GM18502 (cell line): ENCODE results near the gene SCGB2B2.
"Not testable (repeated sequence)": the region's sequence is repeated elsewhere in the genome, so short reads cannot be mapped to it uniquely, and the experiment has no call there.

ENCODE experiments used
- ATAC-seq: cut with Tn5 transposase; IDR thresholded peaks from one replicate; pipeline ENCODE4 v1.9.1; 2021; ENCODE audit warnings: mild to moderate bottlenecking; ENCODE audit not compliant: unreplicated experiment, poor library complexity

The SCGB2B2 gene

DNA sequence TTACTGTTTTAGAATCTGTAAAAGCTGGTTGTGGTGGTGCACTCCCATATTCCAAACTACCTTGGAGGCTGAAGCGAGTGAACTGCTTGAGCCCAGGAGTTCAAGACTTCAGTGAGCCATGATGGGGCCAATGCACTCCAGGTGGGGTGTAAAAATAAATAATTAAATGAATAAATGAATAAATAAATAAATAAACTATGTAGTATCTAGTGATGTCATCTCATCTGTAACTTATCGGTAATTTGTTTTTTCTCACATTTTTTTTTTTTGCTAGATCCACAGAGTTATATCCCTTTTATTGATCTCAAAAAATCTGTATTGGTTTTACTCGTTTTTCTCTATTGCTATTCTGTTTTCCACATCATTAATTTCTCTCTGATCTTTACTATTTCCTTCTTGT, 5.0 kb downstream of the SCGB2B2 start:
- no peak for ATAC-seq

DNA sequence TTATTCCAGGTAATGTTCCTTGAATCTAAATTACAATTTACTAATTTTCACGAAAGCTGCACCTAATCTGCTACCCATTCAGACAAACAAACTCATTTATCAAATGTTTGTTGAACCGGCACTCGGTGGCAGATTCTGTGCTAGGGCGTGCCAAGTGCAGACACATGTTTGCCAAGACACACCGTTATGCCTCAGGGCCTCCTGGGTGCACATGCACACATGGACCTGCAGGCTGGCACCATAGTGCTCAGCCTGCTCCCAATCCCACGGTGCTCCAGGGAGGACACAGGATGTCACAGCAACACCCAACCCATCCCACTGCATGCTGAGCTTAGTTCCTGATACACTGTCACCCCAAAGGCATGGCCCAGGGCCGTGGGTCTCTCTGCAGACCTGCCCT, 7.7 kb downstream of the SCGB2B2 start:
- ATAC-seq = no peak

DNA sequence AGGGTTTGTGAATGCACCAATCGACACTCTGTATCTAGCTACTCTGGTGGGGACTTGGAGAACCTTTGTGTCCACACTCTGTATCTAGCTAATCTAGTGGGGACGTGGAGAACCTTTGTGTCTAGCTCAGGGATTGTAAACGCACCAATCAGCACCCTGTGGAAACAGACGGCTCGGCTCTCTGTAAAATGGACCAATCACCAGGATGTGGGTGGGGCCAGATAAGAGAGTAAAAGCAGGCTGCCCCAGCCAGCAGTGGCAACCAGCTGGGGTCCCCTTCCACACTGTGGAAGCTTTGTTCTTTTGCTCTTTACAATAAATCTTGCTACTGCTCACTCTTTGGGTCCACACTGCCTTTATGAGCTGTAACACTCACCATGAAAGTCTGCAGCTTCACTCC, 8.3 kb downstream of the SCGB2B2 start:
- ATAC-seq = not testable (repeated sequence)

DNA sequence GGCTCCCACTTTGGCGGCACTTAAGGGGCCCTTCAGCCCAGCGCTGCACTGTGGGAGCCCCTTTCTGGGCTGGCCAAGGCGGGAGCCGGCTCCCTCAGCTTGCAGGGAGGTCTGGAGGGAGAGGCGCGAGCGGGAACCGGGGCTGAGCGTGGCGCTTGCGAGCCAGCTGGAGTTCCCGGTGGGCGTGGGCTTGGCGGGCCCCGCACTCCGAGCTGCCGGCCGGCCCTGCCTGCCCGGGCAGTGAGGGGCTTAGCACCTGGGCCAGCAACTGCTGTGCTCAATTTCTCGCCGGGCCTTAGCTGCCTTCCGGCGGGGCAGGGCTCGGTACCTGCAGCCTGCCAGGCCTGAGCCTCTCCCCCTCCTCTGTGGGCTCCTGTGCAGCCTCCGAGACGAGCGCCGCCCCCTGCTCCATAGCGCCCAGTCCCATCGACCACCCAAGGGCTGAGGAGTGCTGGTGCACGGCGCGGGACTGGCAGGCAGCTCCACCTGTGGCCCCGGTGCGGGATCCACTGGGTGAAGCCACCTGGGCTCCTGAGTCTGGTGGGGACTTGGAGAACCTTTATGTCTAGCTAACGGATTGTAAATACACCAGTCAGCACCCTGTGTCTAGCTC, 8.8 kb downstream of the SCGB2B2 start:
- not testable (repeated sequence) for ATAC-seq

DNA sequence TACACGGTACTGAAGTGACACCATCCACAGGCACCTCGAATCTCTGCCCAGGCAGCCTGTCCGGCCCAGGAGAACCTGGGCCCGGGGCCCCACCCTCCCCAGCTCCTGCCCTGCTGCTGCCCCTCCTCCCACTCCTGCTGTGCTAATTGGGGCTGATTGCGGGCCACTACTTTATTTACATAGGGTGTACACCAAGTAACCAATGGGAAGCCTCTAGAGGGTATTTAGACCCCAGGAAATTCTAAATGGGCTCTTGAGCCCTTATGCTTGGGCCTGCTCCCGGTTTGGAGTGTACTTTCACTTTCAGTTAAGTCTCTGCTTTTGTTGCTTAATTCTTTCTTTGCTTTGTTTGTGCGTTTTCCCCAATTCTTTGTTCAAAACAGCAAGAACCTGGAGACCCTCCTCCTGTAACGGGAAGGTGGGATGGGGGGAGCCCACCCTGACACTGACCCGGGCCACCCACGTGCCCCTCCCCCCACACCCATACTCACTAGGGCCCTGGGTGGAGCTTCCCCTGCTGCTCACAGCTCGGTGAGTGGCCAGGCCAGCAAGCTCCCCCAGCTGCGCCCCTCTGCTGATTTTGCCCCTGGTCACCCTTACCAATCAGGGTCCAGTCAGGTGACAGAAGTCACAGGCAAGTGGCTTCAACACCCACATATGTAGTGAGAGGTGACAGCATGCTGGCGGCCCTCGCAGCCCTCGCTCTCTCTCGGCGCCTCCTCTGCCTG, 9.4 kb downstream of the SCGB2B2 start:
- no peak for ATAC-seq

DNA sequence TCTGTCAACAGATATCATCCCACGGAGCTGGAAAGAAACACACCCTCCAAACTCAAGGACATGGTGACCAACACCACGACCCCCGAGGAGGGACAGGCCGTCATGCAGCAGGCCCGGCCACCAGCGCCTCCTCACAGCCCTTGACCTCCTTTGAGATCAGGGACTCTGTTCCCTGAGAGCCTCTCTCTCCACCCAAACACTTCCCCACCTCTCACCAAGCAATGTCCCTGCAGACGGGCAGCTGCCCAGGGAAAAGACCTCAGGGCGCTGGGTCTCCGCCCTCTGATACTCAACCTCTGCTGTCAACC, 10.0 kb downstream of the SCGB2B2 start:
- ATAC-seq = no peak

DNA sequence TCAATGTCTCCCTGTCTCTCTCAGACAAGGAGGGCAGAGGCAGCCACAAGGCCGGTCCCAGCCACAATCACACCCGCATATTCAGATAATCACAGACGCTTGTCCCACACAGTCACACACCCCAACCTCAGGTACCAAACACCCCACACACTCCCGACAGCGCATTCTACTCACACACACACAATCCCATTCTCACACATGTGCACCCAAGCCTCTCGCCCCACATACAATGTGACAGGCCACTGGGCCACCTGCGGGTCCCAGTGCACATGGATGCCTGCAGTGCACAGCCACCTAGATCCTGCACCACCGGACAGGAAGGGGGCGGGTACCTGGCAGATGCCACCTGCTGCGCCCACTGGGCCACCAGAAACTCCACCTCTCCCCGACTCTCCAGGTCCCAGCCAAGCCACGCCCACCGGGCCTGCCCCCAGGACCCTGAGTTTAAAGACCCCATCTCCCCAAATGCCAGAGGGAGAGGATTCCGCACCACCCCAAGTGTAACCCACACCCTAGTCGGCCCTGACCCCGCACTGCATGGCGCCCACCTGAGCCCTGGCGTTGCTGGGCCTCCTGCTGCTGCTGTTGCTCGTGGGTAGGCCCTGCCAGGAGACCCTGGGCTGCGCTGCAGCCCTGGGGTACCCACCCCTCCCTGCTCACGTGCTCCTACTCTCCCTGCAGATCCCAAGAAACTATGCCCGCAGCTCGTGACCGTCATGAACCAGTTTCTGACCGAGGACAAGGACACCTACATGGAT, 10.6 kb downstream of the SCGB2B2 start:
- no peak for ATAC-seq

DNA sequence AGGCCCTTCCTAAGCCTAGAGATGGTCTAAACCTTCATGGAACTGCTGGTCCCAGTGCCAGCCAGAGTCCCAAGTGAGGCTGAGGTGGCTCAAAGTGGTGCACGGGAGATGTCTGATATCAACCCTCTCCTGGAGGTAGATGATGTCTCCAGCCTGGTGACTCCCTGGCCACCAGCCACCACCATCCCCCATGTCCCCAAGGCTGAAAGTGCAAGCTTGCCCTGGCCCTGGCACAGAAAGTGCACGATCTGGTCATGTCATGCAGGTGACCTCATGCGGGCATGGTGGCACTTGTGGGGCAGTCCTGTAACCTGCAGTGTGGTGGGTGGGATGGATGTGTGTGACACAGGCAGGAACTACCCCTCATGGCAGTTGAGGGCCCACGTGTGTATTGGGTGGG, 11.7 kb downstream of the SCGB2B2 start:
- ATAC-seq = not testable (repeated sequence)

DNA sequence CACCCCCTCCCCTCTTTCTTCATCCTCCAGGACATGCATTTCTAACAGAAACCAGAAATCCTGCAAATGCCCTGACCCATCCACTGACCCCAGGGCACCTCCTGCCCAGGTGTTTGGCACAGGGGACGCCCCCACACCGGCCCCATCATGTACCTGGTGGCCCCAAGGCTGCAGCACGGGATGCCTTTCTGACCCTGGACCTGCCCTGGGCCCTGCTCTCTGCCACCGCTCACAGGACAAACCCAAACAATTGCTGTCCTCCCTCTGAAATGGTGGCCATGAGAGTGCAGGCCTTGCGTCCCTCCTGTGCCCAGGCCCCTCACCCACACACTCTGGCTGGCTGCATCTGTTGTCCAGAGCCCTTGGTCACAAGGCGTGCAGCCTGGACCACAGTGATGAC, 12.1 kb downstream of the SCGB2B2 start:
- ATAC-seq = no peak

DNA sequence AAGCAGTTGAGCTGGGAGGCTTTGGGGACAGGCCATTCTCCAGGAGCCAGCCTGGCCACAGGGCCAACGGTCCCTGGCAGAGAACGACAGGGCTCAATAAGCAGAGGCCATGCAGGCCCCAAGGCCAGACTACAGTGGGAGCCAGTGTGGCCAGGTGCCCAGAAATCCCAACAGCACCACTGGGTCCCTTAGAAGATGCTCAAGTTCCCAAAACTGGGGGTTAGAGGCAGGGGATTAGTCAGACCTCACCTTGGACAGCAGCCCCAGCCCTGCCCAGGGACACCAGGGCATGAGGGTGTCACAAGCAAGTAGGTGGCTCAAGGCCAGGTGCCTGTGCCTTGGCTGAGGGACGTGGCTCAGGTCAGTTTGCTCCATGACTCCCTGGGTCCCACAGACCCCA, 12.8 kb downstream of the SCGB2B2 start:
- no peak for ATAC-seq

DNA sequence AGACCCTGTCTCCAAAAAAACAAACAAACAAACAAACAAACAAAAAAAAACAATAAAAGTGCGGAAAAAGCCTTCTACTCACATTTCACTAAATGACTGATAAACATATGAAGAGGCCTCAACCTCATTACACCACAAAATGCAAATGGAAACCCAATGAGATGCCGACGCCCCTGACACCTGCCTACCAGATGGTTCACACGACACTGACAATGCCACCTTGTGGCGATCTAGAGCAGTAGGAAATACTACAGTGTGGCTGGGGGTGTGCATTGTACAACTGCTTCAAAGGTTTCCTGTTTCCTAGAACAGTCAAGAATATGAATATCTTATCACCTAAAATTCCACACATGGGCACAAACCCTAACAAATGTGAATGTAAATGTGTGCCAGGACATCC, 14.0 kb downstream of the SCGB2B2 start:
- no peak for ATAC-seq

DNA sequence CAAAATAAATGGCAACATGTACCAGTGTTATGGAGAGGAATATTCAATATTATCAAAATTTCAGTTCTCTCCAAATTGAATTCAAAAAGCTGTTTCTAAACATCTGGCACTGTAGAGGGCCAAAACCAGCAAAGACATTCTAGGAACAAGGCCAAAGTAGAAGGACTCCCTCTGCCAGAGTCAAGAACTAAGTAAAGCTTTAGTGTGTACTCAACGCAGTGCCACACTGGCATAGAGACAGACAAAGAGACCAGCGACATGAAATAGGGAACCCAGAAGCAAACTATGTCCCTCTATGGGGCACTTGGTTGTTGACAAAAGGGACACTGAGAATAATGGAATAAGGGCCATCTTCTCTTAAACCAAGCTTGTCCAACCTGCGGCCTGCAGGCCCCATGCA, 15.6 kb downstream of the SCGB2B2 start:
- no peak for ATAC-seq

DNA sequence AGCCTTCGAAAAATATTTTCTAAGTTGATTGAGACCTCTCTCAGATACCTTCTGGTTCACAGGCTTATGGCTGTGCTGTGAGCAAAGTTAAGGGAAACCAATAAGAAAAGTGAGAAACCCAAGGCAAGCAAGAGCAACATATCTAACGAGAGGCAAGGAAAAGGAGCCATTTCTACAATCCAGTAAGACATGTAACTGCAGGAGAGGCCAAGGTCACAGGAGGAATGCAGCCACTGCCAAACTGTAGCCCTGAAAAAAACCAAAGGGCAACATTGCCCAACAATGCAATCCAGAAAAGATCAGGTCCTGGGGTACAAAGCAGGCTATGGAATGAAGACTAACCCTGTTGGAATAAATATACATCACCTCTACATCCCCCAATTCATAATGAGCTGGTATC, 21.3 kb downstream of the SCGB2B2 start:
- no peak for ATAC-seq

DNA sequence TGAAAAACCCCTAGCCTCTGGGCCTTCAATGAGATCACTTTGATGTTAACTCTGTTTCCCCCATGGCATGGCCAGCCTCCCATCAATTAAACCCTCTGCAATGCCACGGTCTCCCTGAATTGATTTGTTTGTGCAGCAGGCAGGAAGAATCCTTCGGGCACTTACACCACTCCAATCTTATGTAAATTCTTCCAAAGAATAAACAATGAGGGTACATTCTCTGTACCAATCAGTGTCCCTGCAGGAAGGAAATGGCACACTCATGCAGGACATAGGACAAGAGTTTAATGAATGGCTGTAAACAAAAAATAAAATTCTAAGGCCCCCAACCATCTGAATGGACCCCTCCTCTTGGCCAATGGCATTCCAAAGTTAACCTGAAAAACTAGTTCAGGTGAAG, 22.2 kb downstream of the SCGB2B2 start:
- ATAC-seq = no peak

DNA sequence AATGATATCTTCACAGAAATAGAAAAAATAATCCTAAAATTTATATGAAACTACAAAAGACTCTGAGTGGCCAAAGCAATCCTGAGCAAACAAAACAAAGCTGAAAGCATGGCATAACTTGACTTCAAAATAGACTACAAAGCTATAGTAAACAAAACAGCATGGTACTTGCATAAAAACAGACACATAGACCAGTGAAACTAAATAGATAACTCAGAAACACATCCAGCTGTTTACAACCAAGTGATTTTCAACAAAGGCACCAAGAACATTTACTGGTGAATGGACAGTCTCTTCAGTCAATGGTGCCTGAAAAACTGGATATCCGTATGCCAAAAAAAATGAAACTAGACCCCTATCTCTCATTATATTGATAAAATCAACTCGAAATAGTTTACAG, 25.2 kb downstream of the SCGB2B2 start:
- ATAC-seq = no peak

DNA sequence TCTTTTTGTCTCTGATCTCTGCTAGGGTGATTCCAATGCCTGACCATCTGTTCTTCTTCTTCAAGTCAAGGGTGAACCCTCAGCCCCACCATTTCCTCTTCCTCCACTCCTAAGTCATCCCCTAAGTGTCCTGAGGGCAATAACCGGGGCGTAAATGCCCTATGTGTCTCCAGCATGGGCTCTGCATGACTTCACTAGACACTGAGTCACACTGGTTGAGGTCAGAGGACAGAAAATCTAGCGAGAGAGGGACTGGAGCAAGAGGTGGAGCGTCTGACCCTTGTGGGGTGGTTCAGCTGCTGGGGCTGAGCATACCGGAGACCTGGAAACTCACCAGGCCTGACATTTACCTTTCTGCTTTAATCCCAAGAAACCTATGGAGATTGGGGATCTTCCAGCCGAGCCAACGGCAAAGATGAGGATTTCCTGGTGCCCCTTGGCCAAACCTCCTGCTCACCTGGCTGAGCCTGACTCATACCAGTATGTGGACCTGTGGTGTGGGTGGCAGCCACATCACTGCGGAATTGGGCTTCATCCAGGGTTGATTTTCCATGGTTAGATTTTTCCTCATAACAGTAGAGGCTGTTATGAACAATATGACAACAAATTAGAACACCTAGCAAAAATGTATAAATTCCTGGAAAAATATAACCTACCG, 26.9 kb downstream of the SCGB2B2 start:
- ATAC-seq = no peak

DNA sequence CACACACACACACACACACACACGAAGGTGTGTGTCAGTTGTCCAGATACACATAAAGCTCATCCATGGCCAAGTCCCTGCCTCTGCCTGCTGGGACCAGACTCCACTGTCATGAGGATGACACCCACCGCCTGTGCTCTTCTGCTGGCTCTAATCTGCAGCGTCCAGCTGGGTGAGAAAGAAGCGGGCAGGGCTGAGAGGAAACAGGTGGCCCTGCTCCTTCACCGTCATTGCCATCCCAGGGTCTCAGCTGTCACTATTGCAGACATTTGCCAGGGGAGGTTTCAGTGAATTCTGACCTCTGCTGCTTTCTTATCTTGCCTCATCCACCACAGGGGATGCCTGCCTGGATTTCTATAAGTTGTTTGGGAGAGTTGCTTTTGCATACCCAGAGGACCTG, 31.4 kb downstream of the SCGB2B2 start:
- no peak for ATAC-seq

DNA sequence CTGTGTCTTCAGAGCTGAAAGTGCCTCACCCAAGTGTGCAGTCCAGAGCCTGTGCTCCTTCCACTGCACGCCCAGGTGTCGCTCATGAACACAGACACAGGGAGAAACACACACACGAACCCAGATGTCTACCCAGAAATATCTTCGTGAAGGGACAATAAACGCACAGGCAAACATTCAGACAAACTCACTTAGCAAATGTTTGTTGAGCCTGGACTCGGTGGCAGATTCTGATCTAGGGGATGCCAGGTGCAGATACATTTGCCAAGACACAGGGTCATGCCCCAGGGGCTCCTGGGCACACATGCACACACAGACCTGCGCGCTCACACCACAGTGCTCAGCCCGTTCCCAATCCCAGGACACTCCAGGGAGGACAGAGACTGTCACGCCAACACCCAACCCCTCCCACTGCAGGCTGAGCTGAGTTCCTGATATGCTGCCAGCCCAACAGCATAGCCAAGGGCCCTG, 31.9 kb downstream of the SCGB2B2 start:
- no peak for ATAC-seq

DNA sequence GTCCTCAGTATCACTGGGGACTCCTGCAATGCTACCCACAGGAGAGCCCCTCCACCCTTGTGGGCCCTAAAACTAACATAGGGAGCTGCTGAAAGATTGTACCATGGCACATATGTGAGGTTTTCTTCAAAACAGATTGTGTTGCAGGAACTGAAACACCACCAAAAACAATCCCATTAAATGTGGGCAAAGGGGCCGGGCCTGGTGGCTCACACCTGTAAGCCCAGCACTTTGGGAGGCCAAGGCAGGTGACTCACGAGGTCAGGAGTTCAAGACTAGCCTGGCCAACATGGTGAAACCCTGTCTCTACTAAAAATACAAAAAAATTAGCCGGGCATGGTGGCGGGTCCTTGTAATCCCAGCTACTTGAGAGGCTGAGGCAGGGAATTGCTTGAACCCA, 34.7 kb downstream of the SCGB2B2 start:
- no peak for ATAC-seq

DNA sequence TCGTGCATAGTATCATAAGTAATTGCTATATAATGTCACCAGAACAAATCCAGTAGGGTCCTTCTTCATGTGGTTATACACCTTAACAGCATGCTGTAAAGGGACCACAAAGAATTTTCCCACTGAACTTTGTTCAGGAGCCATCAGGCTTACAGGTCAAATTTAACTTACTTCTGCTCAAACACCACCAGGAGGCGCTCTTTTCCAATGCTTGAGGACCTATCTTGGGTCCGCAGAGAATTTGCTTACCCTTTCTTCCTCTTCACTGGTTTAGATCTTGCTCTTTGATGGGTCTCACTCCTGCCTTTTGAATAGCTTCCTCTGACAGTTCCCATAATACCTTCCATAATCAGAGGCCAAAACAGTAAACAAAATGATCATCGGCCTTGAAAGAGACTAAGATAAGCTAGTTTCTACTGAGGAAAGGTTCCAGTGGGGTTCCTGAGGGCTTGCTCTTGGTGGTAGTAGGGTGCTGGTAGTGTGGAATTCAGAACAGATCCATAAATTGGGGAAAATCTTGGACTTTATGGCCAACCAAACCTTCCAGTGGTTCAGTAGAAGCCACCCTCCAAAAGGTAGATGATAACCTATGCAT, 37.4 kb downstream of the SCGB2B2 start:
- ATAC-seq = no peak

DNA sequence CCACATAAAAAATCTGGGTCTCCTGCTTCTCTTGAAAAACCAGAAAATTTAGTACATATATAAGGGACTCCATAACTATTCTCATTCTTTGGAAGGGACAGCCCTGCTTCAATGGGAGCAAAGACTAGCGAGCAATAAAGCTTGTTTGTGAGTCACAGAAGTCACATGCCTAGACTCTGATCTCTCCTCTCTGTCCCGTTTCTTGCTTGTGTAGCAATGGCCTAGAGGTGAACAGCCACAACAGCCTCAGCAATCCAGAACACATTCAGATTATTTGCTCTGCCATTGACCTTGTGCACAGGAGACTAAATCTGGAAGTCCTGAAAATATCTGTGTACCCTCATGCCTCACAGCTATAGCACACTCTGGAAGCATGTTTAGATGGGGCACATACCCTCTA, 43.2 kb downstream of the SCGB2B2 start:
- no peak for ATAC-seq
